DND-41 (cell line): ENCODE data around the gene HACD3.

Experiments used
- EZH2 ChIP-seq: IDR thresholded peaks from 3 replicates; pipeline ENCODE4 v1.6.1; 2012; ENCODE audit warnings: borderline replicate concordance, low read depth, mild to moderate bottlenecking, moderate library complexity, low read length, inconsistent platforms; ENCODE audit not compliant: severe bottlenecking
- TF ChIP-seq, protein P1 (sequence below): IDR thresholded peaks from 2 replicates; pipeline ENCODE4 v1.5.1; 2012; ENCODE audit warnings: borderline replicate concordance, low read length, moderate library complexity, mild to moderate bottlenecking; ENCODE audit not compliant: poor library complexity, severe bottlenecking; ENCODE audit errors: extremely low read depth

- TF ChIP-seq, protein P1, sequence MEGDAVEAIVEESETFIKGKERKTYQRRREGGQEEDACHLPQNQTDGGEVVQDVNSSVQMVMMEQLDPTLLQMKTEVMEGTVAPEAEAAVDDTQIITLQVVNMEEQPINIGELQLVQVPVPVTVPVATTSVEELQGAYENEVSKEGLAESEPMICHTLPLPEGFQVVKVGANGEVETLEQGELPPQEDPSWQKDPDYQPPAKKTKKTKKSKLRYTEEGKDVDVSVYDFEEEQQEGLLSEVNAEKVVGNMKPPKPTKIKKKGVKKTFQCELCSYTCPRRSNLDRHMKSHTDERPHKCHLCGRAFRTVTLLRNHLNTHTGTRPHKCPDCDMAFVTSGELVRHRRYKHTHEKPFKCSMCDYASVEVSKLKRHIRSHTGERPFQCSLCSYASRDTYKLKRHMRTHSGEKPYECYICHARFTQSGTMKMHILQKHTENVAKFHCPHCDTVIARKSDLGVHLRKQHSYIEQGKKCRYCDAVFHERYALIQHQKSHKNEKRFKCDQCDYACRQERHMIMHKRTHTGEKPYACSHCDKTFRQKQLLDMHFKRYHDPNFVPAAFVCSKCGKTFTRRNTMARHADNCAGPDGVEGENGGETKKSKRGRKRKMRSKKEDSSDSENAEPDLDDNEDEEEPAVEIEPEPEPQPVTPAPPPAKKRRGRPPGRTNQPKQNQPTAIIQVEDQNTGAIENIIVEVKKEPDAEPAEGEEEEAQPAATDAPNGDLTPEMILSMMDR, result no peak
- no peak for TF ChIP-seq EZH2
Measured at GRCh38 chr15:65550681-65551098, 20.4 kb downstream of the HACD3 start.
